Osteoblast (primary cell): ENCODE data around the gene HGF. TPM values are rescaled to one million over a fixed set of nuclear protein-coding genes. Genes with fewer than 3 reads are reported as not detected.

Experiments
- DNase-seq: peaks from one replicate; pipeline ENCODE4 v3.0.0; 2011; ENCODE audit warnings: low spot score, mixed read lengths; ENCODE audit not compliant: insufficient read length; ENCODE audit errors: missing footprints
- H2AFZ ChIP-seq: 2 replicates; pipeline ENCODE4 v1.6.0; 2011; ENCODE audit warnings: mild to moderate bottlenecking, low read length
- H3K27ac ChIP-seq: 2 replicates; pipeline ENCODE4 v1.5.1; 2011; ENCODE audit warnings: mild to moderate bottlenecking, low read depth, low read length, moderate library complexity
- H3K27me3 ChIP-seq: 2 replicates; pipeline ENCODE4 v1.6.0; 2012; ENCODE audit warnings: mild to moderate bottlenecking, control low read depth, inconsistent platforms, low read length, moderate library complexity; ENCODE audit not compliant: insufficient read depth
- H3K36me3 ChIP-seq: 2 replicates; pipeline ENCODE4 v1.5.1; 2011; ENCODE audit warnings: mild to moderate bottlenecking, low read length, control low read depth, moderate library complexity; ENCODE audit not compliant: insufficient read depth
- H3K4me1 ChIP-seq: 2 replicates; pipeline ENCODE4 v1.5.1; 2011; ENCODE audit warnings: mild to moderate bottlenecking, low read length, control low read depth, moderate library complexity; ENCODE audit not compliant: insufficient read depth
- H3K4me2 ChIP-seq: 2 replicates; pipeline ENCODE4 v1.6.0; 2011; ENCODE audit warnings: mild to moderate bottlenecking, low read length; ENCODE audit not compliant: insufficient read depth
- H3K4me3 ChIP-seq: fragments of 200-600 bp; sonication (generic); 3 replicates; pipeline ENCODE4 v1.5.1; 2012; ENCODE audit warnings: mild to moderate bottlenecking, low read length, inconsistent platforms; ENCODE audit not compliant: insufficient read depth
- H3K79me2 ChIP-seq: 2 replicates; pipeline ENCODE4 v1.6.0; 2012; ENCODE audit warnings: mild to moderate bottlenecking, low read length, control low read depth, inconsistent platforms; ENCODE audit not compliant: insufficient read depth
- H3K9me3 ChIP-seq: 2 replicates; pipeline ENCODE4 v1.5.1; 2011; ENCODE audit warnings: low read depth, low read length, control low read depth
- H4K20me1 ChIP-seq: 2 replicates; pipeline ENCODE4 v1.6.0; 2012; ENCODE audit warnings: mild to moderate bottlenecking, low read length, control low read depth; ENCODE audit not compliant: insufficient read depth
- CTCF ChIP-seq: IDR thresholded peaks from 2 replicates; pipeline ENCODE4 v1.5.1; 2011; ENCODE audit warnings: mild to moderate bottlenecking, low read depth, low read length, moderate library complexity; ENCODE audit errors: extremely low read depth
- total RNA-seq: library from RNA; depleted of rRNA; stranded (reverse); fragments of >200 nt; gene quantifications from 2 replicates; pipeline ENCODE4 v1.2.3, GENCODE V29; 2012

Gene HGF
- total RNA-seq, 1 donor, result 41.3 TPM

DNA sequence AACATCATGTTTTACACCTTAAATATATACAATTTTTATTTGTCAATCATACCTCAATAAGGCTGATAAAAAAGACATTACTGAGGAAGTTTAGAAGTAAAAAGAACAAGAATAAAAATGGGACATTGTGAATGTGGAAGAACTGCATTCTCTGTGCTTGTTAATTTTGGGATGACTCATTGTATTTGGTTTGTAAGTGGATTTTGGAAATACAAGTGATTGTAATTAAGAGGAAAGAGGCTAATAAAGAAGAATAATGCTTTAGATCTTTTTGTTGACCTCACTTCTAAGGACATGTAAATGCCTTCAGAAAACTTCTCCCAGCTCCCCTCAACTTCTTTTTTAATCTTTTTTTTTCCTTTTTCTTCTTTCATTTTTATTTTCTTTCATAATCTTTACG, 76.0 kb downstream of the HGF start:
- Histone ChIP-seq H3K27ac (no peak overlapping the region), H3K4me1 (peaks cover 29% of the 10 kb centered on the region), H2AFZ (no peak overlapping the region), H3K9me3 (no peaks in the 10 kb centered on the region), H3K4me2 (no peak overlapping the region), H3K27me3 (no peaks in the 10 kb centered on the region), H3K36me3 (no peaks in the 10 kb centered on the region), H3K79me2 (no peaks in the 10 kb centered on the region), H3K4me3 (no peak overlapping the region), H4K20me1 (no peaks in the 10 kb centered on the region)
- no peak for TF ChIP-seq CTCF
- no peak for DNase-seq

GRCh38 chr7:81693080-81693479, 76.8 kb downstream of the HGF start:
- Histone ChIP-seq H3K27ac (peak overlapping the region; percentile 47), H2AFZ (no peak overlapping the region), H3K79me2 (no peaks in the 10 kb centered on the region), H4K20me1 (no peaks in the 10 kb centered on the region), H3K4me1 (peaks cover 29% of the 10 kb centered on the region), H3K27me3 (no peaks in the 10 kb centered on the region), H3K4me3 (no peak overlapping the region), H3K9me3 (no peaks in the 10 kb centered on the region), H3K36me3 (no peaks in the 10 kb centered on the region), H3K4me2 (no peak overlapping the region)
- no peak for DNase-seq
- no peak for TF ChIP-seq CTCF

GRCh38 chr7:81692146-81692905, 77.5 kb downstream of the HGF start:
- Histone ChIP-seq H3K4me3 (no peak overlapping the region), H4K20me1 (no peaks in the 10 kb centered on the region), H3K27ac (peak overlapping the region; percentile 47), H2AFZ (peak overlapping the region; percentile 31), H3K4me1 (peaks cover 29% of the 10 kb centered on the region), H3K9me3 (no peaks in the 10 kb centered on the region), H3K27me3 (no peaks in the 10 kb centered on the region), H3K79me2 (no peaks in the 10 kb centered on the region), H3K36me3 (no peaks in the 10 kb centered on the region), H3K4me2 (peak overlapping the region; percentile 31)
- no peak for TF ChIP-seq CTCF
- DNase-seq, result no peak

- Histone ChIP-seq H3K4me3 (no peak overlapping the region), H3K4me1 (peaks cover 29% of the 10 kb centered on the region), H3K27me3 (no peaks in the 10 kb centered on the region), H3K27ac (peak overlapping the region; percentile 47), H3K4me2 (peak overlapping the region; percentile 55), H3K36me3 (no peaks in the 10 kb centered on the region), H4K20me1 (no peaks in the 10 kb centered on the region), H3K9me3 (no peaks in the 10 kb centered on the region), H2AFZ (peak overlapping the region; percentile 1), H3K79me2 (no peaks in the 10 kb centered on the region)
- no peak for TF ChIP-seq CTCF
- DNase-seq, result no peak
These were observed 78.5 kb downstream of the HGF start for GRCh38 chr7:81691199-81691821.
